Measurements from ENCODE around the gene ARHGAP4.

DNA sequence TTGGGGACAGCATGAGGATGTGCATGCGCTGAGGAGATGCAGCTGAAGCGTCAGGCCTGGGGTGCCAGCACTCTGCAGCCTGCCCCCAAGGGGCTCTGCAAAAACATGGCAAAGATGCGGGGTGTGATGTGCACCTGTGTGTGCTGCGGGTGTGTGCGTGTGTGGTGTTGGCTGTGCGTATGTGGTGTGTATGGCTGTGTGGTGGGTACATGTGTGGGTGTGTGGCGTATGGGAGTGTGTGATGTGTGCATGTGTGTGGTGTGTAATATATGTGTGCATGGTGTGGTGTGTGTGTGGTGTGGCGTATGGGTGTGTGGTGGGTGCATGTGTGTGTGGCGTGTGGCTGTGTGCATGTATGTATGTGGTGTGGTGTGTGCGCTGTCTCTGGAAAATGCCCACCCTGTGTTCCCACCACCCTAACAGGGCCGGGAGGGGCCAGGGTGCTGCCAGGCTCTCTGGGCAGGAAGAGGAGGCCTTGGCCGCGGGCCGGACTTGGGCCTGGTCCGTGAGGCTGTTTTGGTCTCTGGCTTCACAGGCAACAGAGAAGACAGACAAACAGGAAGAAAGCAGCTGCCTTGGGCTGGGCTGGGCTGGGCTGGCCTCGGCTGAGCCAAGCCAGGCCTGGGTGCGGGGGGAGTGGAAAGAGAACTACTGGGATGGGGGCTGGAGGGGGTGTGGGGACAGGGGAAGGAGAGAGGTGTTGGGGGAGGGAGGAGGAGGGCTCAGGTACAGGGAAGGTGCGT is 22.7 kb downstream of the ARHGAP4 start:
- TF ChIP-seq CTCF (IDR thresholded peaks at IDR 0.05), result no peak
- no peak for TF ChIP-seq POLR2A (IDR thresholded peaks at IDR 0.05)
